C4-2B (cell line): ENCODE measurements around the gene CDC23.

Source experiments
- H3K27ac ChIP-seq: fragments of 450-650 bp; 2 replicates; pipeline ENCODE4 v1.5.1; 2017
- ZFX ChIP-seq: fragments of 450-650 bp; IDR thresholded peaks from 2 replicates; pipeline ENCODE4 v1.6.1; 2017
- TF ChIP-seq, protein P1 (sequence below): fragments of 450-650 bp; conservative IDR thresholded peaks from 2 replicates; pipeline ENCODE4 v1.5.1; 2017; ENCODE audit warnings: mild to moderate bottlenecking

CDC23 gene

DNA sequence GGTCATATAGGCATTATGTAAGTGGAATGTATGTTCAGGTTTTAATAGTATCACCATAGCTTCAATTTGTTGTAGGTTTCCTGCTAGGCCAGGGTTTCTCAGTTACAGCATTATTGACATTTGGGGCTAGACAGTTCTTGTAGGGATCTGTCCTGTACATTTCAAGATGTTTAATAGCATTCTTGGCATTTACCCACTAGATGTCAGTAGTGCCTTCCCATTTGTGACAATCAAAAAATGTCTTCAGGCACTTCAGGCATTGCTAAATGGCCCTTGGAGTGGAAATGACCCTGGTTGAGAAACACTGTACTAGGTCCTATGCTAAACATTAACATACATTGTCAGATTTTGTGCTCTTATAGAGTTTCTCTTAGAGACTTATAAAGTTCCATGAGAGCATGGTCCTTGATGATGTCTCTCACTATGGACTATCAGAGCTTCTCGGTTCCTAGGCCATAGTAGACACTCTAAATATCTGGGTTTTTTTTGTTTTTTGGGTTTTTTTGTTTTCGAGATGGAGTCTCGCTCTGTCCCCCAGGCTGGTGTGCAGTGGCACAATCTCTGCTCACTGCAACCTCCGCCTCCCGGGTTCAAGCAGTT lies 32.8 kb downstream of the CDC23 start:
- peak overlapping the region; percentile 12; the same call in 1 of the 2 replicates for H3K27ac ChIP-seq

DNA sequence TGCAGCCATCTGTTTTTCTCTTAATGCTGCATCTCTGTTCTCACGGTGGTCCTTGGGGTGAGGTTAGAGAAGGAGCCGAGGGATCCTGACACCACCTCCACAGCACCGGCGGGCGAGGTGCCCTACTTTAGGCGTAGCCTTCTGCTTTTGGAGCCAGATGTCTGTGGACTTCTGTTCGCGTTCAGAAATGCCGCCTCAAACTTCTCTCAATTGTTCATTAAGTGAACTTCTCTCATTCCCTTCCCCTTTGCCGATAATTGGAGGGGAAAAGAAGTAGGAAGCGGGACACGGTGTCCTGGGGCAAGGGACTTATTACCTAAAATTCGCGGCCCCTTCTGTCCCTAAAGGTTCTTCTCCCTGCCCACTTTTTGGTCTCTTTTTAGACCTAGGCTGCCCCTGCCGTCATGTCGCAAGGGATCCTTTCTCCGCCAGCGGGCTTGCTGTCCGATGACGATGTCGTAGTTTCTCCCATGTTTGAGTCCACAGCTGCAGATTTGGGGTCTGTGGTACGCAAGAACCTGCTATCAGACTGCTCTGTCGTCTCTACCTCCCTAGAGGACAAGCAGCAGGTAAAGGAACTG lies 33.8 kb downstream of the CDC23 start:
- no peak for TF ChIP-seq ZFX
- TF ChIP-seq, protein P1, sequence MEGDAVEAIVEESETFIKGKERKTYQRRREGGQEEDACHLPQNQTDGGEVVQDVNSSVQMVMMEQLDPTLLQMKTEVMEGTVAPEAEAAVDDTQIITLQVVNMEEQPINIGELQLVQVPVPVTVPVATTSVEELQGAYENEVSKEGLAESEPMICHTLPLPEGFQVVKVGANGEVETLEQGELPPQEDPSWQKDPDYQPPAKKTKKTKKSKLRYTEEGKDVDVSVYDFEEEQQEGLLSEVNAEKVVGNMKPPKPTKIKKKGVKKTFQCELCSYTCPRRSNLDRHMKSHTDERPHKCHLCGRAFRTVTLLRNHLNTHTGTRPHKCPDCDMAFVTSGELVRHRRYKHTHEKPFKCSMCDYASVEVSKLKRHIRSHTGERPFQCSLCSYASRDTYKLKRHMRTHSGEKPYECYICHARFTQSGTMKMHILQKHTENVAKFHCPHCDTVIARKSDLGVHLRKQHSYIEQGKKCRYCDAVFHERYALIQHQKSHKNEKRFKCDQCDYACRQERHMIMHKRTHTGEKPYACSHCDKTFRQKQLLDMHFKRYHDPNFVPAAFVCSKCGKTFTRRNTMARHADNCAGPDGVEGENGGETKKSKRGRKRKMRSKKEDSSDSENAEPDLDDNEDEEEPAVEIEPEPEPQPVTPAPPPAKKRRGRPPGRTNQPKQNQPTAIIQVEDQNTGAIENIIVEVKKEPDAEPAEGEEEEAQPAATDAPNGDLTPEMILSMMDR: no peak
- H3K27ac ChIP-seq: peak overlapping the region; percentile 84

More for the DNA sequence above, 32.8 kb downstream of the CDC23 start:
- TF ChIP-seq, protein P1: peak; percentile 83
- no peak for TF ChIP-seq ZFX

DNA sequence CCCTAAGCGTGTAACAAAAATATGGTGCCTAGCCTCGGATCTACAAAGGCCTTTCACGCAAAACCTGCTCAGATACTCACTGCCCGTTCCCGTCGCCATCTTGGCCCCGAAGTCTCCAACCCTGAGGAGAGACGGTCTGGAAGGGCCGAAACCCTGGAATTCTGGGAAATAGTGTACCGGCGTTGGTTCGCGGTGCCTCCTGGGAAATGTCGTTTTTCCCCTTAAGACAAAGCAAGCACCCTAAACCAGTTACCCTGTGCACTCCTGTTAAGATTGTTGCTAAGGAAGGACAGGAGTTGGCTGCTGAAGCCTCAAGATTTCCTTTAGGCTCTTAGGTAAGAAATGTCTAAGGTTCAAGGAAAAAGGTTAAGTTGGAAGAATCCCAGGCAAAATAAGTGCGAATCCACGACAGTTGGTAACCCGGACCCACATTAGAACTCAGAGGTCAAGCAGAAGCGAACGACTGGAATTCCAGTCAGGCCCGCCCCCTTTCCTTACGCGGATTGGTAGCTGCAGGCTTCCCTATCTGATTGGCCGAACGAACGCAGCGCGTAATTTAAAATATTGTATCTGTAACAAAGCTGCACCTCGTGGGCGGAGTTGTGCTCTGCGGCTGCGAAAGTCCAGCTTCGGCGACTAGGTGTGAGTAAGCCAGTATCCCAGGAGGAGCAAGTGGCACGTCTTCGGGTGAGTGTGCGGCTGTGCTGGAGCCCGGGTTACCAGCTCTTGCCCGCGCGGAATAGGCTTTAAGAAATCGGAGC lies 34.4 kb downstream of the CDC23 start, which contains the start of the genes BRD8 and KIF20A:
BRD8 (minus strand) TSS at position 115 of the 761 bp plus-strand sequence; CDS start at position 99, 16 bp downstream.
KIF20A (plus strand) TSS at position 597 of the 761 bp plus-strand sequence. CDS start 569 bp downstream, outside the sequence.
- H3K27ac ChIP-seq: peak within 1 kb of the TSS; percentile 84
- TF ChIP-seq, protein P1: no peak
- TF ChIP-seq ZFX: peak; percentile 29; the same call in 1 of the 2 replicates

DNA sequence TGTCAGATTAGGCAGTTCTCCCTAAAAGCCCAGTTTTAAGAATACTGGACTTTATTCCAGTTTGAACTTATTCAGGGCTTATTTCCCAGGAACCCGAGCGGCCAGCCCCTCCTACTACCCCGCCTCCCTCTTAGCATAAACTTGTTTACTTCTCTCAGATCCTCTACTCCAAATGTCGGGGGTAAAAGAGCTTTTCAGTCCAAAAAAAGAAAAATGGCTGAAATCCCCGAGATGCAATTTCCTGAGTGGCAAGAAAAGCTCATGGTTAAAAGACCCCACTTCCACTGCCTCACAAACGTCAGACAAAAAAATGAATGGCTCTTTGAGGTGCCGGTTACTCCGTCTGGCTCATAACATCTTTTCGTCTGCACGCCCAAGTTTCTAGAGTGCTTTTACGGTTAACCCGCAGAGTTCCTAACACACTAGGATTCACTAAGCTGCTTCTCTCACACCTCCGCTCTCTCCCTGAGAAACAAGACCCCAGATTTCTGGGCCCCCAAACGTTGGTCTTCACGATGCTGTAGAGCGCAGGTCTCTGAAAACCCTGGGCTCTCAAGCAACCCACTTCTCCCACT lies 35.1 kb downstream of the CDC23 start:
- H3K27ac ChIP-seq: peak overlapping the region; percentile 84
- TF ChIP-seq, protein P1: no peak
- no peak for TF ChIP-seq ZFX

DNA sequence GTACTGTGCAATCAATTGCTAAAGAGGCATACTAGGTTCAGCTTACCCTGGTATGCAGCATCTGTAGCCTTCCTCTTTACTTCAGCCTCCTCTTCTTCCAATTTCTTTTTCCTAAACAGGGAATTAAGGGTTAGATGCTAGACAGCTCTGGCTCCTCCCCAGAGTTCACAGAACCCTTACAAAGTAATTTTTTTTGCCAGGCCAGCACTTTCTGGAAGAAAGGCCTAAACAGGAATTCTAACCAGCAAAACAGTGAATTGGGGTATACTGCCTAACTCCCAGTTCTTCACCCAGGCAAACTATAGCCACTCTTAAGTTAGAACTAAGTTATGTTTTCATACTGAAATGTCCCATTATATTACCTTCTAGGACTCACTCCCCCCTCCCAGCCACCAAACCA lies 42.8 kb downstream of the CDC23 start:
- TF ChIP-seq, protein P1: no peak
- TF ChIP-seq ZFX: no peak
- H3K27ac ChIP-seq: no peak overlapping the region

DNA sequence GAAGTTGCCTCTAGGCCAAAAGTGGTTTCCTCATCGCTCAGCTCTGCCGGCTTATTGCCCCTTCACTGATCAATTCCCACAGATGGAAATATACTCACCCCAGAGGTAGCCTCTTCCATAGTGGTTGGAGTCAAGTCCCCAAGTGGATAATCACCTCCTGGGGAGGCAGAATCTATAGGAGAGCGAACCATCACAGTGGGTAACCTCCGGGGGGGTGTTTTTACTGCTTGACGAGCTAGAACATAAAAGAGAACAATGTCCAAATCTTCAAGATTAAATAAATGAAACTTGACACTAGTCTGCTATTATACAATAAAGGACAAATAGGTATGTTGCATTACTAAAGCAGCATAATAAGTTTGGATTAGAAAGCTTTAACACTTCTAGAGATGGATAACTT lies 44.0 kb downstream of the CDC23 start:
- no peak for TF ChIP-seq ZFX
- TF ChIP-seq, protein P1: no peak
- H3K27ac ChIP-seq: no peak overlapping the region
